ENCODE measurements around the gene MGST2. TPM values are rescaled to one million over a fixed set of nuclear protein-coding genes. Genes with fewer than 3 reads are reported as not detected.

Gene MGST2
- total RNA-seq, 3 donors from 2014 or later (not counting 1 experiment from before 2014, with no cell fraction given) = 7.8 to 17.0 (median 10.9) TPM

- 91% methylated on average over 4 of the region's 4 CpGs for WGBS (ENCODE audit: insufficient coverage)
- Histone ChIP-seq H3K4me3 (ENCODE audit: low read length) (no peak overlapping the region), H3K9me3 (ENCODE audit: control insufficient read depth, insufficient read depth, low read length) (no peaks in the 10 kb centered on the region), H3K36me3 (ENCODE audit: control insufficient read depth, insufficient read depth, low read length) (no peaks in the 10 kb centered on the region), H3K27me3 (ENCODE audit: control insufficient read depth, insufficient read depth, low read length) (no peaks in the 10 kb centered on the region), H3K27ac (ENCODE audit: low read length) (no peak overlapping the region), H3K4me1 (ENCODE audit: control insufficient read depth, insufficient read depth, low read length) (no peaks in the 10 kb centered on the region)
- H3K27me3 Mint-ChIP-seq (ENCODE audit: low read depth in 2 of 2) = no peaks in the 10 kb centered on the region
- H3K27ac Mint-ChIP-seq = no peak overlapping the region
- H3K9me3 Mint-ChIP-seq = no peaks in the 10 kb centered on the region
- intact Hi-C loops (cut with micrococcal nuclease) = no loop called here
- H3K4me1 Mint-ChIP-seq = peaks cover 0 to 6% of the 10 kb centered on the region in 2 donors
- H3K36me3 Mint-ChIP-seq = no peaks in the 10 kb centered on the region
- TF ChIP-seq, protein P1, sequence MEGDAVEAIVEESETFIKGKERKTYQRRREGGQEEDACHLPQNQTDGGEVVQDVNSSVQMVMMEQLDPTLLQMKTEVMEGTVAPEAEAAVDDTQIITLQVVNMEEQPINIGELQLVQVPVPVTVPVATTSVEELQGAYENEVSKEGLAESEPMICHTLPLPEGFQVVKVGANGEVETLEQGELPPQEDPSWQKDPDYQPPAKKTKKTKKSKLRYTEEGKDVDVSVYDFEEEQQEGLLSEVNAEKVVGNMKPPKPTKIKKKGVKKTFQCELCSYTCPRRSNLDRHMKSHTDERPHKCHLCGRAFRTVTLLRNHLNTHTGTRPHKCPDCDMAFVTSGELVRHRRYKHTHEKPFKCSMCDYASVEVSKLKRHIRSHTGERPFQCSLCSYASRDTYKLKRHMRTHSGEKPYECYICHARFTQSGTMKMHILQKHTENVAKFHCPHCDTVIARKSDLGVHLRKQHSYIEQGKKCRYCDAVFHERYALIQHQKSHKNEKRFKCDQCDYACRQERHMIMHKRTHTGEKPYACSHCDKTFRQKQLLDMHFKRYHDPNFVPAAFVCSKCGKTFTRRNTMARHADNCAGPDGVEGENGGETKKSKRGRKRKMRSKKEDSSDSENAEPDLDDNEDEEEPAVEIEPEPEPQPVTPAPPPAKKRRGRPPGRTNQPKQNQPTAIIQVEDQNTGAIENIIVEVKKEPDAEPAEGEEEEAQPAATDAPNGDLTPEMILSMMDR (IDR thresholded peaks at IDR 0.05) = no peak
- no peak overlapping the region for H3K4me3 Mint-ChIP-seq
- DNase-seq = no peak
- ATAC-seq = no peak
These were observed 84.3 kb downstream of the MGST2 start for GRCh38 chr4:139749835-139750498.

DNA sequence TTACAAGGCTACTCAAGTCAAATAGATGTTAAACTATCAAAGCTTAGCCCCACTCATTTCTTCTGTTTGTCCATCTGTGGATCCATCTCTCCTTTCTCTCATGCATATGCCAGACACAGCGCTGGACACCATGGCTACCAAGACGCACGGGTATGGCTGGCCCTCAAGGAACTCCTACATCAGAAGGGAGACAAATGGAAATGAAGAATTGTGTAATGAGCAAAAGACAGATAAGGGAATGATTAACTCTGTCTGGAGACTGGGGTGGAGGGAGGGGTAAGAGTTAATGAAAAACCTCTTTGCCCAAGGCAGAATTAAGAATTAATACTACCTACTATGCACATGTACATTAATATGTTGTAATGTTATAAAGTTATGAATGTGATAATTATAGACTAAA is 88.1 kb downstream of the MGST2 start:
- WGBS (ENCODE audit: insufficient coverage) = 100% methylated on average over 3 of the region's 3 CpGs
- peaks cover 3 to 7% of the 10 kb centered on the region in 2 donors for H3K27me3 Mint-ChIP-seq (ENCODE audit: low read depth in 2 of 2)

More for the DNA sequence above, 88.1 kb downstream of the MGST2 start:
- no peak overlapping the region for H3K4me3 ChIP-seq (ENCODE audit: low read length)
- no peaks in the 10 kb centered on the region for H3K36me3 ChIP-seq (ENCODE audit: control insufficient read depth, insufficient read depth, low read length)
- no peak for DNase-seq
- no peak overlapping the region for H3K27ac ChIP-seq (ENCODE audit: low read length)
- Mint-ChIP-seq H3K4me3 (no peak overlapping the region), H3K9me3 (no peaks in the 10 kb centered on the region), H3K4me1 (no peaks in the 10 kb centered on the region), H3K36me3 (no peaks in the 10 kb centered on the region), H3K27ac (no peak overlapping the region)
- intact Hi-C loops (cut with micrococcal nuclease) = no loop called here
- no peaks in the 10 kb centered on the region for H3K4me1 ChIP-seq (ENCODE audit: control insufficient read depth, insufficient read depth, low read length)
- no peak for ATAC-seq
- H3K27me3 ChIP-seq (ENCODE audit: control insufficient read depth, insufficient read depth, low read length) = no peaks in the 10 kb centered on the region
- H3K9me3 ChIP-seq (ENCODE audit: control insufficient read depth, insufficient read depth, low read length) = no peaks in the 10 kb centered on the region
- TF ChIP-seq, protein P1 (IDR thresholded peaks at IDR 0.05) = no peak

Other genes starting within 250 kb of the MGST2 start
- gene RAB33B, start 211.7 kb upstream of the MGST2 start, total RNA-seq = 10 to 100 TPM in 2 of 3 donors, 1 to 10 TPM in 1; 7.8 to 12.9 (median 10.5) TPM
- gene SETD7, start 109.6 kb upstream of the MGST2 start, total RNA-seq = 1 to 10 TPM; 2.6 to 4.1 (median 3.3) TPM